Measurements from ENCODE around the gene P2RY2.
"Not testable (repeated sequence)": the region's sequence is repeated elsewhere in the genome, so short reads cannot be mapped to it uniquely, and the experiment has no call there.

P2RY2 gene

GRCh38 chr11:73227571-73228211, 9.6 kb downstream of the P2RY2 start:
- no peak for DNase-seq (ENCODE audit: low read depth, low spot score)

DNA sequence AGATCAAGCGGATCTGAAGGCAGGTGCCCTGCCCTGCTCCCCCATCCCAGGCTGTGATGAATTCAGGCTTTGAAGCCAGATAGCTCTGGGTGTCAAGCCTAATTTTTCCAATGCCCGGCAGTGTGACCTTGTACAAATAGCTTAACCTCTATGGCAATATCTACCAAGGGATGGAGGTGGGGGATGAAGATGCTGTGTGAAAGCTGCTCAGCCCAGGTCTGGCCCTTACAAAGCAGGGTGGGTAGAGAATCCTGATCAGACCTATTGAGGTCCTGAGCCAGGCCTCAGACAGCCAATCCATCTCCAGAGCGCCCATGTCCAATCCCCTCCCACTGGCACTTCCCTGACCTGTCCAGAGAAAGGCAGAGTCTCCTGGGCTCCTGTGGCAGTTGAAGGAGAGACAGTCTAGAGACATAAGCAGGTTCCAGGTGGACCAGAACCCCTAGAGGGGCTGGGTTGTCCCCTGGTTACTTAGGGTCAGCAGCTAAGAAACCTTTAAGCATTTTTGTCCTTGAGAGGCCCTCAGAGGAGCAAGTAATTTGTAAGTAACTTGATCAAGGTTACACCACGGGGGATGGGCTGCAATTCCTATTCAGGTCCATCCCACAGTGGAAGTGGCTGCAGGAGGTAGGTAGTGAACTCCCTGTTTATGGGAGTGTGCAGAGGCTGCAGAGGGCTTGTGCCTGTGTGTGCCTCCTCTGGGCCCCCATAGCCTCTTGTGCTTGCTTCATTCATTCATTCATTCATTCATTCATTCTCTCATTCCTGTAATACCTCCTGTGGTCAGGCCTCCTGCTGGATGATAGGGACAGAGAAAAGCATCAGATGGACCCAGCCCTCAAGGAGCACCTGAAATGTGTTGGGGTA, 10.4 kb downstream of the P2RY2 start:
- no peak for DNase-seq (ENCODE audit: low read depth, low spot score)

GRCh38 chr11:73229321-73229895, 11.3 kb downstream of the P2RY2 start:
- DNase-seq (ENCODE audit: low read depth, low spot score): no peak

DNA sequence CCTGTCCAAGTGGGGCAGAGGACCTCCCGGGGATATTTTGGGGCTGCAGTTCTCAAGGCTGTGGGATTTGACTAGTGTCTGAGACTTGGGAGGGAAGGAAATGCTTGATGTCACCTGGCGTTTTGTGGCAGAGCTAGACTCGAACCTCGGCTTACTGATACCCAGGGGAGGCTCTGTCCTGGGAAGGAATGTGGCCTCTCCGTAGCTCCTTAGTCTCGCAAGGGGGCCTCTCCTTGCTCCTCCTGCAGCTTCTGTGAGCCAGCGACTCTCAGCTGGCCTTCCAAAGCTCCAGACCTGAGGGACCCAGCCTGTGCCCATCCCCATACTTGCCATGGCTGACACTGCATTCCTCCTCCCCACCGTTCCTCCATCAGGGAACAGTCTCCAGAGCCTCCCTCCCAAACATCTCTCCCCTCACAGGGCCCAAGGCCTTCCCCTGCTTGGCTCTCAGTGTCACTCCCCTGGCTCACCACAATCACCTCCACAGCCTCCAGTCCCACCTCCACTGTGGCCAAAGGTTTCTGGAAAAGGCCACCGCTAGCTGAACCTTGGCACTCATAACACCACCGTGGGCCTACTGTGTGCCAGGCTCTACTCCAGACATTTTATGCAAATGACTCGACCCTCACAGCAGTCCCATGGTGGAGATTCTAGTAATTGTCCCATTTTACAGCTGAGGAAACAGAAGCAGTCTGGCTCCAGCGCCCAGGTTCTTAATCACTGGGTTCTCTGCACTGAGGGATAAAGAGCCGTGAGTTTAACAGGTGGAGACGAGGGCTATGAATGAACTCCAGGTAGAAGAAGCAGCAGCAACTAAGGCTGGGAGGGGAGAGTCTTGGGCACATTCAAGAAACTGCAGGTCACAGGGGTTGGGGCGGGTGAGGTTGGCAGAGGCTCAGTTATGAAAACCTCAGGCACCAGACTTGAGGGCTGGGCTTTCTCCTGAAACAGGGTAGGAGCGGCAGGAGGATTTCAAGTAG, 12.1 kb downstream of the P2RY2 start:
- no peak for DNase-seq (ENCODE audit: low read depth, low spot score)

DNA sequence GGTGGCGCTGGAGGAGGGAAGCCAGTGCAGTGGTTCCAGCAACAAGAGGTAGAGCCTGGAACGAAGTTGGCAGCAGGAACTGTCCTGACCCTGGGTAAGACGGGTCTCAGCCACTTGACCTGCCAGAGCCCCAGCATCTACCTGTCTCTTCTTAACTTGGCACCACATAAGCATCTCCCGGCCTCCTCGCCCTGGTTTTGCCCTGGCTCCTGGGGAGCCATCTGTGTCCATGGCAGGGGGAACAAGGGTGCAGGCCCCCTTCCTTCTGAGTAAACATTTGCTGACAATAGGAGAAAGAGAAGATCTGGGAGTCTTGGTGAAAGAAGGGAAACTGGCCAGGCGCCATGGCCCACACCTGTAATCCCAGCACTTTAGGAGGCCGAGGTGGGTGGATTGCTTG, 12.8 kb downstream of the P2RY2 start:
- DNase-seq (ENCODE audit: low read depth, low spot score): no peak

DNA sequence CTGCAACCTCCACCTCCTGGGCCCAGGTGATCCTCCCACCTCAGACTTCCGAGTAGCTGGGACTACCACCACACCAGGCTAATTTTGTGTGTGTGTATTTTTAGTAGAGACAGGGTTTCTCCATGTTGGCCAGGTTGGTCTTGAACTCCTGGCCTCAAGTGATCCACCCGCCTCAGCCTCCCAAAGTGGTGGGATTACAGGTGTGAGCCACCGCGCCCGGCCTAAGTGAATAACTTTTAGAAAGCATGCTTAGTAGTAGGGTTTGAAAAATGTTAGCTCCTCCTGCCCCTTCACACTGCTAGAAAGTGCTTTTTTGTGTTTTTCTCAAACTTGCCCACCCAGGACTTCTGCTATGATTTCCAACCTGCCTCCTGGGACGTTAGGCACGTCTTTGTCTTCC, 14.4 kb downstream of the P2RY2 start:
- not testable (repeated sequence) for DNase-seq (ENCODE audit: low read depth, low spot score)

DNA sequence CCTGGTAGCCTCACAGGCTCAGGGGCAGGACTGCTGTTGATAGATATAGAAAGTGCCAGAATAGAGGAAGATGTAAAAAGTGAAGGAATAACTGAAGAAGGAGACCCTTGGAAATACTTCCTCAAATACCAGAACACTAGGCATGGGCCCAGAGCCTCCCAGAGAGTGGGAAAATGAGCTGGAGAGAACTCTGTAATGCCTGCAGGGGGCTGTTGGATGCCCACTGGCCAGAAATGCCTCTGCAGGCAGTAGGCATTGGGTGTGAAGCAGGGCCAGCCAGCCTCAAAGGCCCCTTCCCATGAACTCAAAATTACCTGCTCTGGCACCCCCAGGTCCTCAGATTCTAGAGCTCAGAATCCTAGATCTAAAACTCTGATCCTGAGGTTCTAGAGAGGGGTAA, 15.1 kb downstream of the P2RY2 start:
- DNase-seq (ENCODE audit: low read depth, low spot score): no peak

- DNase-seq (ENCODE audit: low read depth, low spot score): no peak
Measured at GRCh38 chr11:73233692-73234470, 15.8 kb downstream of the P2RY2 start.

GRCh38 chr11:73234471-73235181, 16.5 kb downstream of the P2RY2 start:
- no peak for DNase-seq (ENCODE audit: low read depth, low spot score)

- DNase-seq (ENCODE audit: low read depth, low spot score): no peak
Measured at GRCh38 chr11:73235236-73235786, 17.2 kb downstream of the P2RY2 start.

DNA sequence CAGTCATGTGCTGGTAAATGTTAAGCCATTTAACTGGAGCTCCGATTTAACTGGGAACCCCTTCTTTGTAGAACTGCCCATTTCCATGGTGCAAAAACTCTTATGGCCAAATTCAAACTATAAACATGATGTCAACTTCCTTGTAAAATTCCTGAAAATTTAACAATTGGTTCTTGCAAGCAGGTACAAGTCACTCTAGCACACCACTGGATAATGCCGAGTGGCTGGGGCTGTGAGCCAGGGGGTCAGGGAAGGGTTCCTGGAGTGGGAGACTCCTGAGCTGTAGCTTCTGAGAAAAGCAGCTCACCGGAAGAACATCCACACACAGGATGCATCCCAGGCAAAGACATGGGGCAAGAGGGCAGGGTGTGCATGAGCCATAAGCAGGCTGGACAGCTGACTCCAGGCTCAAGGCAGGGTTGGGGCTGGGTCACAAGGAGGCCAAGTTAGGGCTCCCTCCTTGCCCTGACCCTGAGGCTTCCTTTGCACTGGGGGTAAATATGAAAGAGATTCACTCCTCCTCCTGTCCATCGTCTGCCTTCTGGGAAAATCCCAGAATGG, 18.2 kb downstream of the P2RY2 start:
- no peak for DNase-seq (ENCODE audit: low read depth, low spot score)

- no peak for DNase-seq (ENCODE audit: low read depth, low spot score)
Measured at GRCh38 chr11:73236854-73237253, 18.8 kb downstream of the P2RY2 start.

- no peak for DNase-seq (ENCODE audit: low read depth, low spot score)
Measured at GRCh38 chr11:73237471-73238290, 19.6 kb downstream of the P2RY2 start.

GRCh38 chr11:73239111-73239521, 21.0 kb downstream of the P2RY2 start:
- no peak for DNase-seq (ENCODE audit: low read depth, low spot score)

GRCh38 chr11:73239571-73240189, 21.6 kb downstream of the P2RY2 start:
- DNase-seq (ENCODE audit: low read depth, low spot score): no peak

DNA sequence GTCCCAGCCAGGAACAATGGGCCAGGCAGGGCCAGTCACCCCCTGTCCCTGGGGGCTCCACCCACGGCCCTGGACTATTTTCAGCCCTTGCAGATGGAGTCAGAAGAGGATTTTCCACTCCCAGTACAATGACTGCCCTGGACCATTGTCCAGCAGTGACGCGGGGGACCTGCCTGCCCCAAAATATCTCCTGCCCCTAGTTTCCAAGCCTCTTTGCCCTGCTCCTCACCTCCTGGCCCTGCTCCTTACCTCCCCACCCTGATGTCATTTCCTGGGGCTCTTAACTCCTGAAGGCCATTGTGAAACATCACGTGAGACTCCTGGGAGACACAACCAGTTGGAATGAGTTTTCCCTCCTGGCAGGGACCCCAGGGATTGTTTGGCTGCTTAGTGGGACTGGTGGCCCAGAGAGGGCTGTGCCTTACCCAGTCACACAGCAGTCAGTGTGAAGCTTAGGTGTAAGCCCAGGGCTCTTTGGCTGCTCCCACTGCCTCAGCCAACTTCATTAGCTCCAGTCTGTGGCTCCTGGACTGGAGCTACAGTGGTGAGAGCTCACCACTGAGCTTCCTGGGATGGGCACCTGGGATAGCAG, 22.2 kb downstream of the P2RY2 start:
- DNase-seq (ENCODE audit: low read depth, low spot score): no peak

DNA sequence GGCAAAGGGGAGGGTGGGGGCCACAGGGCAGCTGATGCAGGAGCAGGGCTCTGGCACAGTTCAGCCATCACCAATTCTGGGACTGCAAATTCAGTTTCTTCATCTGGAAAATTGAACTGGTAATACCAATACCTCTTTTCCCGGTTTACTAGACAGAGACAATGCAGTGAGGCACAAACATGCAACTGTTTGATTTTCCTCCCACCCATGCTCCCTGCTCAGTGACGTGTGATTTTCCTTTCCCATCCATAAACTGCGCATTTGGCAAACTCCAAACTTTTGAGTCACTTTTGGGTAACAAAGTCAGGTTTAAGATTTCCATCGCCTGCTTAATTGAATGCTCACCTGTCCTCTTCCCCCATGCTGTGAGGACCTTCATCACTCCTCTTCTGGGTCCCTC, 23.2 kb downstream of the P2RY2 start:
- no peak for DNase-seq (ENCODE audit: low read depth, low spot score)
